GM06990 (cell line): ENCODE results near the gene TLX2.

Experiments
- DNase-seq: peaks from one replicate; pipeline ENCODE4 v3.0.0-alpha.2; 2011; ENCODE audit not compliant: insufficient read length; ENCODE audit errors: extremely low read depth
- H3K27me3 ChIP-seq: replicated peaks from 2 replicates; pipeline ENCODE4 v1.6.0; 2011; ENCODE audit warnings: low read length; ENCODE audit not compliant: control insufficient read depth, insufficient read depth
- H3K36me3 ChIP-seq: 2 replicates; pipeline ENCODE4 v1.5.1; 2011; ENCODE audit warnings: low read length; ENCODE audit not compliant: control insufficient read depth, insufficient read depth
- H3K4me3 ChIP-seq: replicated peaks from 2 replicates; pipeline ENCODE4 v1.5.1; 2011; ENCODE audit warnings: low read depth, mild to moderate bottlenecking, control low read depth, low read length
- TF ChIP-seq, protein P1 (sequence below): IDR thresholded peaks from 2 replicates; pipeline ENCODE4 v1.5.1; 2011; ENCODE audit warnings: low read length, control low read depth, mild to moderate bottlenecking, inconsistent platforms; ENCODE audit not compliant: insufficient read depth, poor library complexity, severe bottlenecking

TLX2 gene

DNA sequence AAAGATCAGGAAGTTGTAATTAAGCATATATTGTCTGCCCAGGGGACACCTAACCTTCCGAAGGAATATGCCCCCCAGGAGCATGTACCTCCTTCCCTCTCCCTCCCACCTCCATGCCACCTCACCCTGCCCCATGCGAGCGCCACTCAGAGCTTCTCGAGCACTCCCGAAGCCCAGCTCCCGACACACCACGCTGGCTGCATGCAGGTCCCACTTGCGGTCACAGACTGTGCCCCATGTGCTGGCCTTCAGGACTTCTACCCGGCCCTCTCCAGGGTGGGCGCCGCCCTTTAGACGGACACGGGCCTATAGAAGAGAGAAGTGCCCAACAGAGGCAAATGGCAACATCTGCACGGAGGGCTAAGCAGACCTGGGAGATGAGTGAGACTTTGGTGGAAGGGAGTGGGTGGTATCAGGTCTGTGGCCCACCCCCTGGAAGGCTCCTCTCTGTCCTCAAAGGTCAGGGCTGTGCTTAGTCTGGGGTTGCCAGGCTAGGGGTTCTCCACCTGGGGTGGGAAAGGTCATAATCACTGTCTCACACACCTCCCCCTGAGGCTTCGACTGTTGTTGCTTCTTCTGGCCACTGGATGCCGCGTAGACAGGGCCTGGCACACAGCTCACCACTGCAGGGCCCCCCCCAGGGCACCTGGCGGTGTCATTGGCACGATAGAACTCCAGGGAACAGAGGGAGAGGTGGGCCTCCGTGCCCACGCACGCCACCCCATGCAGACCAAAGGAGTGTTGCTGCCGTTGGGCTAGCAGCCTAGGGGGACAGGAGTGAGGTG, 22.1 kb downstream of the TLX2 start:
- Histone ChIP-seq H3K4me3 (no peak overlapping the region), H3K27me3 (no peaks in the 10 kb centered on the region), H3K36me3 (peaks cover 29% of the 10 kb centered on the region)
- no peak for DNase-seq
- TF ChIP-seq, protein P1, sequence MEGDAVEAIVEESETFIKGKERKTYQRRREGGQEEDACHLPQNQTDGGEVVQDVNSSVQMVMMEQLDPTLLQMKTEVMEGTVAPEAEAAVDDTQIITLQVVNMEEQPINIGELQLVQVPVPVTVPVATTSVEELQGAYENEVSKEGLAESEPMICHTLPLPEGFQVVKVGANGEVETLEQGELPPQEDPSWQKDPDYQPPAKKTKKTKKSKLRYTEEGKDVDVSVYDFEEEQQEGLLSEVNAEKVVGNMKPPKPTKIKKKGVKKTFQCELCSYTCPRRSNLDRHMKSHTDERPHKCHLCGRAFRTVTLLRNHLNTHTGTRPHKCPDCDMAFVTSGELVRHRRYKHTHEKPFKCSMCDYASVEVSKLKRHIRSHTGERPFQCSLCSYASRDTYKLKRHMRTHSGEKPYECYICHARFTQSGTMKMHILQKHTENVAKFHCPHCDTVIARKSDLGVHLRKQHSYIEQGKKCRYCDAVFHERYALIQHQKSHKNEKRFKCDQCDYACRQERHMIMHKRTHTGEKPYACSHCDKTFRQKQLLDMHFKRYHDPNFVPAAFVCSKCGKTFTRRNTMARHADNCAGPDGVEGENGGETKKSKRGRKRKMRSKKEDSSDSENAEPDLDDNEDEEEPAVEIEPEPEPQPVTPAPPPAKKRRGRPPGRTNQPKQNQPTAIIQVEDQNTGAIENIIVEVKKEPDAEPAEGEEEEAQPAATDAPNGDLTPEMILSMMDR = no peak

DNA sequence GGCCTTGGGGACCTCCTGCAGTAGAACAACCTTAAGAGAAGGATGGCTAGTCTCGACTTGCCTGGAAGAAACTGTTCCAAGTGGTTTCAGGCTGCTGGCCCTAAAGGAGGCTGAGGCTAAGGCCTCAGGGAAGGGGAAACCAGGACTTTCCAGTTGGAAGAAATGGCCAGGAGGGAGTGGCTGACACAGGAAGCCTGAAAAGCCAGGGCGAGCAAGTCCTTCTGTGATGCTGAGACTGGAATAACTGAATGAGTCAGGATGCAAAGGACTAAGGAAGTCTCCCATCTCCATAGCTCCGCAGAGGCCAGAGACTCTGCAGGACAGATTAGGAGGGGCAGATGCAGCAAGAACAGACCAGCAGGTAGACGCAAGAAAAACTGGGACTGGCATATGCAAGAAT, 22.9 kb downstream of the TLX2 start:
- Histone ChIP-seq H3K36me3 (peaks cover 29% of the 10 kb centered on the region), H3K4me3 (no peak overlapping the region), H3K27me3 (no peaks in the 10 kb centered on the region)
- no peak for DNase-seq
- TF ChIP-seq, protein P1 = no peak

DNA sequence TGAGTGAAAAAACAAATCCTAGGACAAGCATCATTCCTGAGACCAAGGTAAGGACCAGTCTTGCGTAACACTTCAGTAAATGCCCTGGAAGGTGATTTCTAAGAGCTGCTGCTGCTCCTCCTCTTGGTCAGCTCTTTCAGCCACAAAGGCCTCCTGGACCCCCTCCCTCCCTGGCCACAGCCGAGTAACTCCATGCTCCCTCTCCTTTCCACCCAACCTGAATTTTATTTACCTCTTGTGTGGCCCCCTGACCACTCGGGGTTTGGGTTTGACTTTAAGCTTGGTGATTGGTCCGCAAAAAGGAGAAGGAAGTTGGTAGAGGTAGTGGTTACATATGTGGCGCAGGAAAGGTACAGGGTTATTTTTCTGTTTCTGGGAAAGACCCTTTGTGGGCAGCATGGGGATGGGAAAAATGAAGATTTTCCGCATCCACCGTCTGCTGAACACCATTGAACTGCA, 24.7 kb downstream of the TLX2 start:
- no peak for DNase-seq
- Histone ChIP-seq H3K27me3 (no peaks in the 10 kb centered on the region), H3K4me3 (peak overlapping the region; percentile 9; the same call in 1 of the 2 replicates), H3K36me3 (peaks cover 21% of the 10 kb centered on the region)
- TF ChIP-seq, protein P1 = no peak

DNA sequence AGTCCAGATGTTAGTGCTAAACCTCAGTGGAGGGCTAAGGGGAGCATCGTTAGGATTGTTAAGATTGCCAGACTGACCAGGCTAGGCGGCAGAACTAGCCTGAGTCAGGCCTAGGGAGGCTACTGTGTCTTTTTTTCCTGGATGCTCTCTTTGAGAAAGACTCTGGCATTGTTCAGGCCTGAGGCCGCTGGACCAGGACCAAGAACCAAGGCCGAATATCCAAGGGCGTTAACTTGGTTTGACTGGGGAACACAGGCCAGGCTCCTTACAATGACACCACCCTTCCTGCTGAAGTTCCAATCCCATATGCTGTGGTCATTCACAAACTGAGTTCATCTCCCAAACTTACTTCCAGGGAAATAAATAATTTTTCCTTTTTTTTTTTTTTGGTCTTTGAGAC, 26.0 kb downstream of the TLX2 start:
- TF ChIP-seq, protein P1 = no peak
- peaks cover 12% of the 10 kb centered on the region for H3K36me3 ChIP-seq
- H3K27me3 ChIP-seq = no peaks in the 10 kb centered on the region
- DNase-seq = no peak
- H3K4me3 ChIP-seq = no peak overlapping the region

DNA sequence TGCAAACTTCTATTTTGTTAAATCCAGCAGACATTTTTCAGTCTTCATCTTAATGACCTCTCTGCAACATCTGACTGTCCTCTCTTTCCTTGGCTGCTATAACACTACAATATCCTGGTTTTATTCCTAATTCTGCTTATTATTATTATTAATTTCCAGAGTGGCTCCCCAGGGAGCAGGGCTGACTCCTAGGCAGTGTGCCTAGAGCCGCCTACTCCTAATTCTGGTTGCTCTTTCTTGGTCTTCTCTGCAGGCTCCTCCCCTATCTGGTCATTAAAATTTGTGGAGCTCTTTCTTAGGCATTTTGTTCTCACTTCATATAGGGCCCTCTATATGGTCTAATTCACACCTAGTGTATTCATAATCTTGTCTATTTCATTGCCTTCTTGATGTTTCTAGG, 28.7 kb downstream of the TLX2 start:
- DNase-seq = no peak
- Histone ChIP-seq H3K27me3 (no peaks in the 10 kb centered on the region), H3K36me3 (peaks cover 4% of the 10 kb centered on the region), H3K4me3 (no peak overlapping the region)
- TF ChIP-seq, protein P1 = no peak
